A673 (cell line): Measurements from ENCODE around the gene CYLD.

Experiments used
- CTCF ChIP-seq: fragments of 300-800, 200-600 bp; sonication (generic); conservative IDR thresholded peaks from 2 replicates; pipeline ENCODE4 v1.5.1; 2017; ENCODE audit warnings: low read depth, mild to moderate bottlenecking, antibody characterized with exemption, low read length, moderate library complexity, mixed read lengths
- EZH2 ChIP-seq: fragments of 200-600 bp; sonication (generic); IDR thresholded peaks from 2 replicates; pipeline ENCODE4 v1.6.1; 2017; ENCODE audit warnings: borderline replicate concordance, low read depth, mild to moderate bottlenecking, mixed read lengths, antibody characterized with exemption, low read length; ENCODE audit not compliant: poor library complexity, severe bottlenecking

- TF ChIP-seq EZH2: no peak
- TF ChIP-seq CTCF: no peak
Observed at GRCh38 chr16:50814541-50814940, 72.7 kb downstream of the CYLD start.
